ENCODE data around the gene KRTAP10-6. TPM values are rescaled to one million over a fixed set of nuclear protein-coding genes. Genes with fewer than 3 reads are reported as not detected.
"Not testable (repeated sequence)": the region's sequence is repeated elsewhere in the genome, so short reads cannot be mapped to it uniquely, and the experiment has no call there.

Gene KRTAP10-6
- total and polyA plus RNA-seq, 3 experiments from 2014 or later, result not detected

GRCh38 chr21:44612029-44612486 lies 19.8 kb upstream of the KRTAP10-6 start, which contains the start of gene KRTAP10-8:
Gene KRTAP10-8, plus strand, starts transcription at chr21:44612079. Its CDS starts 22 bp downstream, at chr21:44612101.
- peaks cover 5% of the 10 kb centered on the region for H3K27me3 ChIP-seq (ENCODE audit: insufficient read depth, low read length, poor library complexity, severe bottlenecking)
- H3K9me3 Mint-ChIP-seq, result peaks cover 15 to 28% (median 24%) of the 10 kb centered on the region in 5 donors
- peaks cover 1 to 7% of the 10 kb centered on the region in 2 donors for H3K27me3 Mint-ChIP-seq
- H3K27ac ChIP-seq (ENCODE audit: low read depth, low read length), result no peak within 1 kb of the TSS
- H3K4me1 Mint-ChIP-seq, result peaks cover 14 to 21% (median 19%) of the 10 kb centered on the region in 3 donors
- H3K36me3 ChIP-seq (ENCODE audit: insufficient read depth, low read length), result no peaks in the 10 kb centered on the region
- peaks cover 1 to 20% (median 2%) of the 10 kb centered on the region in 3 donors for H3K36me3 Mint-ChIP-seq
- peaks cover 4% of the 10 kb centered on the region for H3K9me3 ChIP-seq (ENCODE audit: low read length)
- no peak within 1 kb of the TSS for H3K4me3 Mint-ChIP-seq
- no peak for DNase-seq
- no peak within 1 kb of the TSS for H3K4me3 ChIP-seq (ENCODE audit: low read length)
- H3K4me1 ChIP-seq (ENCODE audit: insufficient read depth, low read length), result peaks cover 16% of the 10 kb centered on the region
- CTCF ChIA-PET, result no interaction called here
- H3K27ac Mint-ChIP-seq, result peak within 1 kb of the TSS in 1 of 8 donors; percentile 47
- POLR2A ChIA-PET, result no interaction called here

GRCh38 chr21:44611551-44611950 lies 19.2 kb upstream of the KRTAP10-6 start:
- H3K36me3 Mint-ChIP-seq, result peaks cover 1 to 20% (median 2%) of the 10 kb centered on the region in 3 donors
- H3K27ac ChIP-seq (ENCODE audit: low read depth, low read length), result no peak overlapping the region
- H3K27me3 Mint-ChIP-seq, result peaks cover 1 to 8% of the 10 kb centered on the region in 2 donors
- peaks cover 4% of the 10 kb centered on the region for H3K9me3 ChIP-seq (ENCODE audit: low read length)
- no peak for DNase-seq
- no peak overlapping the region for H3K27ac Mint-ChIP-seq
- POLR2A ChIA-PET, result no interaction called here
- CTCF ChIA-PET, result no interaction called here
- H3K27me3 ChIP-seq (ENCODE audit: insufficient read depth, low read length, poor library complexity, severe bottlenecking), result peaks cover 5% of the 10 kb centered on the region
- peaks cover 11 to 16% (median 14%) of the 10 kb centered on the region in 3 donors for H3K4me1 Mint-ChIP-seq
- no peak overlapping the region for H3K4me3 Mint-ChIP-seq
- peaks cover 15 to 28% (median 24%) of the 10 kb centered on the region in 5 donors for H3K9me3 Mint-ChIP-seq
- no peak overlapping the region for H3K4me3 ChIP-seq (ENCODE audit: low read length)
- H3K4me1 ChIP-seq (ENCODE audit: insufficient read depth, low read length), result peaks cover 11% of the 10 kb centered on the region
- H3K36me3 ChIP-seq (ENCODE audit: insufficient read depth, low read length), result no peaks in the 10 kb centered on the region

GRCh38 chr21:44610157-44610843 lies 18.0 kb upstream of the KRTAP10-6 start:
- H3K4me3 Mint-ChIP-seq; H3K4me1 ChIP-seq (ENCODE audit: insufficient read depth, low read length); H3K9me3 ChIP-seq (ENCODE audit: low read length); H3K27ac Mint-ChIP-seq; H3K4me1 Mint-ChIP-seq; DNase-seq; H3K36me3 ChIP-seq (ENCODE audit: insufficient read depth, low read length); H3K27me3 ChIP-seq (ENCODE audit: insufficient read depth, low read length, poor library complexity, severe bottlenecking); H3K4me3 ChIP-seq (ENCODE audit: low read length); H3K27ac ChIP-seq (ENCODE audit: low read depth, low read length): not testable (repeated sequence)
- ChIA-PET CTCF (interaction anchor here (1.0 kb wide), 1 partner anchor 92 kb away, joined by 3 read pairs; no protein-coding TSS in a partner anchor), POLR2A (interaction anchor here (0.6 kb wide), 1 partner anchor 12 kb away, joined by 3 read pairs; no protein-coding TSS in a partner anchor)
- H3K27me3 Mint-ChIP-seq, result peaks cover 5 to 19% of the 10 kb centered on the region in 2 donors
- peaks cover 15 to 28% (median 24%) of the 10 kb centered on the region in 5 donors for H3K9me3 Mint-ChIP-seq
- H3K36me3 Mint-ChIP-seq, result peaks cover 1 to 23% (median 2%) of the 10 kb centered on the region in 3 donors

- no peaks in the 10 kb centered on the region for H3K36me3 ChIP-seq (ENCODE audit: insufficient read depth, low read length)
- no peak overlapping the region for H3K27ac Mint-ChIP-seq
Measured at GRCh38 chr21:44609193-44609592, 16.9 kb upstream of the KRTAP10-6 start.

GRCh38 chr21:44606495-44606894 lies 14.2 kb upstream of the KRTAP10-6 start:
- H3K27me3 ChIP-seq (ENCODE audit: insufficient read depth, low read length, poor library complexity, severe bottlenecking), result peaks cover 5% of the 10 kb centered on the region
- peaks cover 8 to 31% of the 10 kb centered on the region in 2 donors for H3K27me3 Mint-ChIP-seq
- H3K9me3 Mint-ChIP-seq, result peaks cover 12 to 29% (median 23%) of the 10 kb centered on the region in 5 donors

More at GRCh38 chr21:44609193-44609592, 16.9 kb upstream of the KRTAP10-6 start:
- DNase-seq, result no peak
- peaks cover 5% of the 10 kb centered on the region for H3K27me3 ChIP-seq (ENCODE audit: insufficient read depth, low read length, poor library complexity, severe bottlenecking)
- CTCF ChIA-PET, result no interaction called here
- H3K9me3 Mint-ChIP-seq, result peaks cover 13 to 29% (median 24%) of the 10 kb centered on the region in 5 donors
- no peaks in the 10 kb centered on the region for H3K4me1 Mint-ChIP-seq
- no peak overlapping the region for H3K27ac ChIP-seq (ENCODE audit: low read depth, low read length)
- peaks cover 4% of the 10 kb centered on the region for H3K9me3 ChIP-seq (ENCODE audit: low read length)
- POLR2A ChIA-PET, result no interaction called here
- H3K4me3 ChIP-seq (ENCODE audit: low read length), result no peak overlapping the region
- no peak overlapping the region for H3K4me3 Mint-ChIP-seq
- peaks cover 1 to 27% (median 2%) of the 10 kb centered on the region in 3 donors for H3K36me3 Mint-ChIP-seq
- H3K27me3 Mint-ChIP-seq, result peaks cover 6 to 23% of the 10 kb centered on the region in 2 donors
- H3K4me1 ChIP-seq (ENCODE audit: insufficient read depth, low read length), result no peaks in the 10 kb centered on the region

GRCh38 chr21:44603911-44604310 lies 11.6 kb upstream of the KRTAP10-6 start:
- Mint-ChIP-seq H3K4me1 (no peaks in the 10 kb centered on the region), H3K27ac (peak overlapping the region in 1 of 8 donors; percentile 11), H3K27me3 (peaks cover 14 to 31% of the 10 kb centered on the region in 2 donors), H3K9me3 (peaks cover 0 to 5% (median 3%) of the 10 kb centered on the region in 5 donors), H3K36me3 (peaks cover 0 to 9% (median 0%) of the 10 kb centered on the region in 3 donors), H3K4me3 (no peak overlapping the region)
- no peak overlapping the region for H3K4me3 ChIP-seq (ENCODE audit: low read length)
- ChIA-PET POLR2A (no interaction called here), CTCF (no interaction called here)
- H3K27me3 ChIP-seq (ENCODE audit: insufficient read depth, low read length, poor library complexity, severe bottlenecking), result peaks cover 5% of the 10 kb centered on the region
- no peak overlapping the region for H3K27ac ChIP-seq (ENCODE audit: low read depth, low read length)
- no peak for DNase-seq
- no peaks in the 10 kb centered on the region for H3K9me3 ChIP-seq (ENCODE audit: low read length)
- H3K4me1 ChIP-seq (ENCODE audit: insufficient read depth, low read length), result no peaks in the 10 kb centered on the region
- H3K36me3 ChIP-seq (ENCODE audit: insufficient read depth, low read length), result no peaks in the 10 kb centered on the region

More at GRCh38 chr21:44606495-44606894, 14.2 kb upstream of the KRTAP10-6 start:
- ChIA-PET CTCF (no interaction called here), POLR2A (no interaction called here)
- H3K36me3 ChIP-seq (ENCODE audit: insufficient read depth, low read length), result no peaks in the 10 kb centered on the region
- H3K4me3 Mint-ChIP-seq, result no peak overlapping the region
- no peaks in the 10 kb centered on the region for H3K9me3 ChIP-seq (ENCODE audit: low read length)
- peak overlapping the region in 1 of 8 donors; percentile 63 for H3K27ac Mint-ChIP-seq
- no peak for DNase-seq
- no peak overlapping the region for H3K4me3 ChIP-seq (ENCODE audit: low read length)
- H3K4me1 Mint-ChIP-seq, result no peaks in the 10 kb centered on the region
- H3K36me3 Mint-ChIP-seq, result peaks cover 1 to 26% (median 2%) of the 10 kb centered on the region in 3 donors
- no peaks in the 10 kb centered on the region for H3K4me1 ChIP-seq (ENCODE audit: insufficient read depth, low read length)
- H3K27ac ChIP-seq (ENCODE audit: low read depth, low read length), result no peak overlapping the region

- H3K9me3 Mint-ChIP-seq, result peaks cover 0 to 6% (median 4%) of the 10 kb centered on the region in 5 donors
- CTCF ChIA-PET, result no interaction called here
- H3K4me1 ChIP-seq (ENCODE audit: insufficient read depth, low read length), result no peaks in the 10 kb centered on the region
- H3K4me3 ChIP-seq (ENCODE audit: low read length), result no peak overlapping the region
- no peaks in the 10 kb centered on the region for H3K9me3 ChIP-seq (ENCODE audit: low read length)
- no peak for DNase-seq
- no peaks in the 10 kb centered on the region for H3K36me3 ChIP-seq (ENCODE audit: insufficient read depth, low read length)
- peaks cover 0 to 12% (median 0%) of the 10 kb centered on the region in 3 donors for H3K36me3 Mint-ChIP-seq
- peaks cover 17 to 31% of the 10 kb centered on the region in 2 donors for H3K27me3 Mint-ChIP-seq
- H3K4me3 Mint-ChIP-seq, result no peak overlapping the region
- peaks cover 5% of the 10 kb centered on the region for H3K27me3 ChIP-seq (ENCODE audit: insufficient read depth, low read length, poor library complexity, severe bottlenecking)
- H3K4me1 Mint-ChIP-seq, result no peaks in the 10 kb centered on the region
- peak overlapping the region in 2 of 8 donors; percentile 11 to 38 for H3K27ac Mint-ChIP-seq
- POLR2A ChIA-PET, result no interaction called here
- H3K27ac ChIP-seq (ENCODE audit: low read depth, low read length), result no peak overlapping the region
Measured at GRCh38 chr21:44603109-44603875, 11.0 kb upstream of the KRTAP10-6 start.

GRCh38 chr21:44602463-44602850 lies 10.2 kb upstream of the KRTAP10-6 start:
- POLR2A ChIA-PET, result no interaction called here
- H3K27ac ChIP-seq (ENCODE audit: low read depth, low read length), result no peak overlapping the region
- Mint-ChIP-seq H3K36me3 (peaks cover 0 to 15% (median 0%) of the 10 kb centered on the region in 3 donors), H3K27me3 (peaks cover 17 to 26% of the 10 kb centered on the region in 2 donors), H3K27ac (no peak overlapping the region), H3K4me3 (no peak overlapping the region), H3K4me1 (no peaks in the 10 kb centered on the region), H3K9me3 (peaks cover 0 to 9% (median 4%) of the 10 kb centered on the region in 5 donors)
- DNase-seq, result no peak
- H3K4me3 ChIP-seq (ENCODE audit: low read length), result no peak overlapping the region
- no peaks in the 10 kb centered on the region for H3K36me3 ChIP-seq (ENCODE audit: insufficient read depth, low read length)
- CTCF ChIA-PET, result no interaction called here
- no peaks in the 10 kb centered on the region for H3K9me3 ChIP-seq (ENCODE audit: low read length)
- no peaks in the 10 kb centered on the region for H3K4me1 ChIP-seq (ENCODE audit: insufficient read depth, low read length)
- H3K27me3 ChIP-seq (ENCODE audit: insufficient read depth, low read length, poor library complexity, severe bottlenecking), result peaks cover under 1% of the 10 kb centered on the region
